NCI-H1436 (cell line): ENCODE results near the gene GTF3C1.
"Not testable (repeated sequence)": the region's sequence is repeated elsewhere in the genome, so short reads cannot be mapped to it uniquely, and the experiment has no call there.

ENCODE experiments used
- DNase-seq: peaks from one replicate; lab custom pipeline; 2025; lab: John Stamatoyannopoulos, UW

The GTF3C1 gene

DNA sequence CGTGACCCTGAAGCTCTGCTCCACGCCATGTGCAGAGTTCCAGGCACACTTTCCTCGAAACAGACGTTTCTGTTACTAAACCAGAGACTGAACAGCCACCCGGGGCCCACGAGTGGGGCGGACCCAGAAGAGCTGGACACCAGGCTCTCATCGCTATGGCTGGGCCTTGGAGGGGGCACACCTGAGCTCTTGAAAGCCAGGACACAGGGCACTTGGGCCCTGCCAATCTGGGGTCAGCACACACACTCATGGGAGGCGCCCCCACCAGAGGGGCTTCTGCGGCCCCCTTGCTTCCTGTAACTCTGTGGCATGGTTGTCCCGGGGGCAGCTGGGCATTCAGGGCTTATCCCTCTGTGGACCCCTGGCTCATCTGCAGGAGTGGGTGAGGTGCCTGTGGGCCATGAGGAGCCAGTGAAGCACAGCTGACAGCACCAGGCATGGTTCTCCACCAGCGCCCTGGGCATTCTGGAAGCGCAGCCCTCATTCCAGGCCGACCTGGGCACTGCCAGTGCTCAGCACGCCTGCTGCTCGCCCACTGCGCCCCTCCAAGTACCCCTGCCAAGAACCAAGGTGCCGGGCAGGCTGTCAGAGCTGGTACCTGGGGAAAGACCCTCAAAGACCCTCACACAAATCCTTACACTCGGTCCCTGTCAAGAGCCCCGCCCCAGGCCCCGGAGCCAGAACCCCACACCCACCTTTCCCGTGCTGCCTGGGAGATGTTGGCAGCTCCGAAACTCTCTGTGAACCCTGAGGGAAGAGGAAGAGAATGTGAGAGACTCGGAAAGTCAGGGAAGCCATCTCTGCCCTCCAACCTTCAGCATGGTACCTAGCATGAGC is 86.6 kb downstream of the GTF3C1 start:
- DNase-seq: no peak

DNA sequence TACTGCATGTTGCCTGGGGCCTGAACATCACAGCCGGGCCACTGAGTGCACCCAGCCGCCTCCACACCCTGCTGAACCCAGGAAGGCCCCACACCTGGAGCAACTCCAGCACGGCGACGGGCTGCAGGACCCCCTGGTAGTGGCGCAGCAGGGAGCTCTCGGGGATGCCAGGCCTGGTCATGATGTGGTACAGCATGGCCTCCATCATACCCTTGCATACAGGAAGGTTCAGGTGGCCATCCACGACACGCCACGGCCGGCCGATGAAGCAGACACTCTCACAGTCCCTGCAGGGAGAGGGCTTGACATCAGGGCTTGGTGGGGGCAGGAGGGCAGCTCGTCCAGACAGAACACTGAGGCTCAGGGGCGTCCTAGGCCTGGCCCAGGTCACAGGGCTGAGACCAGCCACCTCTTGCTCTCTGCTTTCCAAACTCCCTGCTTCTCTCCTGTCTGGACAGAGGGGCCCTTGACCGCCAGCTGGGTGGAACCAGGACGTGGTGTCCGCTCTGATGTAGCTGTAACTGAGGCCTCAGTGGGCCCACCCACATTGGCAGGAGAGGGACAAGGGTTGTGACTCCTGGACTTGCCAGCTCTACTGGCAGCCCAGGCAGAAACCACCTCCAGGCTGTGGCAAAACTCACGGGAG is 87.4 kb downstream of the GTF3C1 start:
- no peak for DNase-seq

DNA sequence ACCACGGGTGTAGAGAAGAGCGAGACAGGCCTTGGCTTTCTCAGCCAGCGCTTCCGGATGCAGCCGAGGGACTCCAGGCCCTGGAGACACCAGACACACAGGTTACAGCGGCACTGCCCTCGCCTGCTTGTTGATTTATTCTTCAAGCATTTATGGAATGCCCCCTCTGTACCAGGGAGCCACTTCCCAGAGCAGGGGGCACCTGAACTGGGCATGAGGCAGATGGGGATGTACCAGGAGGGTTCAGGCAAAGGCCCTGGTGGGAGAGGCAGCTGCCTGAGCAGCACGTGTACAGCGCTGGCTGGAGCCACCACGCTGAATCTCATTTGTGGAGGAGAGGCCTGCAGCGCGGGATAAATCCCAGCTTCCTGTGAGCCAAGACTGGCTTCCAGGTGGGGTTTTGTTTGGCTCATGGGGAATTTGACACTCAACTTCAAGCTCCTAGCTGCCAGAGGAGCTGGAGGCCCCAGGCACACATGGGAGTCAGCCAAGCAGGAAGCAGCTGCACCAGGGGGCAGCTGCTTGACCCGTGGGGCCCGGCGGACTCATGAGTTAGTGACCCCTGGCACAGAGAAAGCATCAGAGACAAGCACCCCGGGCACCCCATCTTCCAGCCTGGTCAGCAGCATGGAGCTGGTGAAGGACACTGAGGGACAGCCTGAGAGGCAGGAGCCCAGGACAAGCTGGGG is 88.1 kb downstream of the GTF3C1 start:
- DNase-seq: no peak

DNA sequence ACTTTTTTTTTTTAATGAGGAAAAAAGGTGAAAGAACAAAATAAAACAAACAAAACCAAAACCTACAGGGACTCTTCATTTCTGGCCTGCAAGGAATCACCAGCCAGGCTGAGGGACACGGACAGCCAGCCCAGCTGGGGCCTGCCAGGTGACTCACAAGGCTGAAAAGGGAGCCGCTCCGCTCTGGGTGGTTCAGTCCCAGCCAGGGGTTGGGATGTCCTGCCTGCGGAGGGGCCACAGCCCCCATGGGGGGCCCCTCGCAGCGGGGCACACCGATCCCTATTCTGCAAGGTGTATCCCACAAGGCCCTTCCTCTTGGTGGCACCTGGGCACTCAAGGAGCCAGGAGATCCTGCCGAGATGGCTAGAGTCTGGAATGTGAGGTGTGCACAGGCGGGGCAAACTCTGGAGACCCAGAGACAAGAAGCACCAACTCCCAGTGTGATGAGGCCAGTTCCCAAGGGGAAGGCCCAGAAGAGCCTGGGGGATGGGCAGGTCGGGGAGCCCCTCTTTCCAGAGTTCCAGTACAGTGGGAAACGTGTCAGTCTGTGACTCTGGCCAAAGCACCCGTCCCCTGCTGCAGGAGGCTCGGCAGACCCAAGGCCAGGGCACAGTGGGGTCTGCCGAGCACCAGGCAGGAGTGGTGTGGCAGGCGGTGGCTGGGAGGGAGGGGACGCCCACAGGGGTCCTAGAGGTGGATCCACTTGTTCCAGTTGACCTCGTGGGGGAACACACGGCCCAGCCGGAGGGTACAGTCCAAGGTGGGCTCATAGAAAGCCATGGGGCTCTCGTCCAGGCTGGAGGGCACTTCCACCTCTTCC is 88.8 kb downstream of the GTF3C1 start:
- no peak for DNase-seq

DNA sequence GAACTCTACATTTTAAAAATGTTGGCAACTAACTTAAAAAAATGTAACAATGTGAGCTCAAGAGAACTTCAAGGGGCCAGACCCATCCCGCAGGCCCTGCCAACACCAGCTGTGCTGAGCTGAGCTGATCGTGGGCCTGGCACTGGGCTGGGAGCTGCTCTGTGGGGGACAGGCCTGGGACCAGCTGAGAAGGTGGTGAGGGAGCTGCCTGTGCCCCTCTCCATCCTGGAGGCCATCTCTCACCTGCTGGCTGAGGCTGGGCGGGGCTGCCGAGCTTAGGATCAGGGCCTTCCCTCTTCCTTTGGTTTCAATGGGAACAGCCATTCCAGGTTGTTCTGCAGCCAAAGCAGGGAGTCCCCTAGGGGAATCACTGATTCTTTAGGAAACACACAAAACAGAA is 89.5 kb downstream of the GTF3C1 start:
- no peak for DNase-seq

DNA sequence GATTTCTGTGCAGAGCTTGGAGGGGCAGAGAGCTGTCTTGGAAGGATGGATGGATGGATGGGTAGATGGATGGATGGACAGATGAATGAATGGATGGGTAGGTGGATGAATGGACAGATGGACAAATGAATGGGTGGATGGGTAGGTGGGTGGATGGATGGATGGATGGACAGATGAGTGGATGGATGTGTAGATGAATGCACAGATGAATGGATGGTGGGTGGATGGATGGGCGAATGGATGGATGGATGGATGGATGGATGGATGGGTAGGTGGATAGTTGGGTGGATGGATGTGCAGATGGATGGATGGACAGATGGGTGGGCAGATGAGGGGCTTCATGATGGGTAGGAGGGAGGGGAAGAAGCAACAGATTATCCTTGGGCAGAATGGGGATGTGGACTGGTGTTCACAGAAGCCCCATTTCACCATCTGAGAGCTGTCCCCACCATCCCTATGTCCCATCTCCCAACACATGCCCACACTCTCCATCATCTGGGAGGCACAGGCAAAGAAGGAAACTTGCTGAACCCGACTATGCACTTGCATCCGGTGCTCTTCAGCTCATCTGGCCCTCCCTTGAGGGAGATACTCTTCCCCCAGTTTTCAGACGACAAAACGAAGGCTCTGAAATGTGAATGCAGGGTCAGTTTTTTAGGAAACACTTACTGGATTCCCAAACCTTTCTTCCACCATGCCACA is 90.6 kb downstream of the GTF3C1 start:
- DNase-seq: no peak

DNA sequence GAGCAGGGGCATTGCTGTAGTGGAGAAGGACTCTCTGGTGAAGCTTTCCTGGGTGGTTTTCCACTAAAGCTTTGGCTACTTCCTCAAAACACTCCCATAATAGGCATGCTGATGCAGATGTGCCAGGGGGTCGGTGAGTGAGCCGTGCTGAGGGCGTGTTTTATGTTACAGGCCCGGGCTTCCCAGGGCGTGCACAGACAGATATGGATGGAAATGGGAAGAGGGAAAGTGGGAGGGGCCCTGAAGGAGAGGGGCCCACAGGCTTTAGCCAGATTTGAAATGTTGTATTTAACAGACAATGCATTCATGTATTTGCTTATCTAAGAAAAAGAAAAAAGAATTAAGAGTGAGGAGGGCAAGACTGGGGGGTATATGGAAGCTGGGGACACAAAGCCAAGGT is 91.5 kb downstream of the GTF3C1 start:
- DNase-seq: no peak

DNA sequence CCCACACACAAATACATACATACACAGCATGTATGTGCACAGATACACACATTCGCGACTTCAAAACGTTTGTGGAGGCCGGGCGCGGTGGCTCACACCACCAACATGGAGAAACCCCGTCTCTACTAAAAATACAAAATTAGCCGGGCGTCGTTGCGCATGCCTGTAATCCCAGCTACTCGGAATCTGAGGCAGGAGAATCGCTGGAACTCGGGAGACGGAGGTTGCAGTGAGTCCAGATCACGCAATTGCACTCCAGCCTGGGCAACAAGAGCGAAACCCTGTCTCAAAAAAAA is 92.2 kb downstream of the GTF3C1 start:
- not testable (repeated sequence) for DNase-seq

DNA sequence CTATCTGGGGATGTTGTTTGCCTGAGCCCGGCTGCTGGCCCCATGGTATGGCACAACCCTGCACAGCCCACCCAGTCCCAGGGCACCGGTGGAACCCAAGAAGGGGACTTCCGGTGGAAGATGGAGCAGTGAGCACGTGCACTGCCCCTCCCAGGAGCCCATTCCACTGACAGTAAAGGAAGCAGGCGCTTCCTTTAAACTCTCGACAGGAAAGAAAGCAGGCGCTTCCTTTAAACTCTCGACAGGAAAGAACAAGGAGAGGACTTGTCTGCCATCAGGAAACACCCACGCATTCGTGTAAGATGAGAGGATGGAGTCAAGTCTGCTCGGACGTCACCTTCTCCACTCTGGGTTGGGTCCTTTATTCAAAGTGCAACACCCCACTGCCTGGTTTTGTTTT is 94.0 kb downstream of the GTF3C1 start:
- DNase-seq: no peak

DNA sequence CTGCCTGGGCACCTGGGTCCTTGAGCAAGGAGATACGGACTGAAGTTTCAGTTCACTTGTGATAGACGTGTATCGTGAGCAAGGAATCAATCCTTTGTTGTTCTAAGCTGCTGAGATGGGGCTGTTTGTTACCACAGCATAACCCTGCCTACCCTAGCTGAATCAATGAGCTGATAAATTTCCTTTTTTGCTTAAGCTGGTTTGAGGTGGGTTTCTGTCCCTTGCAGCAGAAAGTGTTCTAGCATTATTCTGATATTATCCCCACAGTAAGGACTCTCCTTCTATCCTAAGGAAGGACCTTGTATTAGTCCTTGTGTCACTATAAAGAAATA is 96.3 kb downstream of the GTF3C1 start:
- no peak for DNase-seq

DNA sequence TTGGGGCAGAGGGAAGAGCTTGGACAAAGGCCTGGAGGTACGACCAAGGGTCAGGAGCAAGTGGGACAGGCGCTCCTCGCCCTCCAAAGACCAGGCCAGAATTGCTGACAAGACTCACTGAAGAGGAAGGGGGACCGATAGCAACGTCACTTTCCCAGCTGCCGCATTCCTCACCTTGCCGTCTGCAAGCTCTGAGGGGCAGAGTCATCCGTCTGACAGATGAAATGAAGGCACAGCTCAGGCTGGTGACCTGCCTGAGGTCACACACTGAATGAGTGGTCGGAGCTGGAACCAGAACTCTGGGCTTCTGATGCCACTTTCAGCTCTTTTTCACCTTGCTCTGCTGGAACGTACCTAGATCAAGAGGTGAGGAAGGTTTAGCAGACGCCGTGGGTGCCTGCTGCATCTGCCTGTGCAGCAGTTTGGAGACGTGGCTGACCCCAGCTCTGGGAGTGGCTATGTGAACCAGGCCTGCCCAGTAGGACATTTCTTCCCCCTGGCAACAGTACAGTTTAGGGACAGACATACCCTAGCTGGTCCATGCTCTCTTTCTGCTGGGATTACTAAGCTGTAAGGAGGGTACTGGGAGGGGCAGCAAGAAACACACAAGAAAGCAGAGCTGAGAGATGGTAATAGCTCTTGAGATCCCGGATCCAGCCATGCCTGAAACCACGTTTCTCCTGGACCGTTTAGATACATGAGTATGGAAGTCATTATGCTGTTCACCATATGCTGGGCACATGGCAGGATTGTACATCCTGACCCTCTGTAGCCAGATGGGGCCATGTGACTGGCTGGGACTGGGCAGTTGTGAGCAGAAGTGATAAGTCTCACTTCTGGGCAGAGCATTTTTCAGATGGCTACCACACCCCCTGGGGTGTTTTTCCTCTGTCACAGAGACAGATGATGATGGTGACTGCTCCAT is 96.9 kb downstream of the GTF3C1 start:
- DNase-seq: no peak

DNA sequence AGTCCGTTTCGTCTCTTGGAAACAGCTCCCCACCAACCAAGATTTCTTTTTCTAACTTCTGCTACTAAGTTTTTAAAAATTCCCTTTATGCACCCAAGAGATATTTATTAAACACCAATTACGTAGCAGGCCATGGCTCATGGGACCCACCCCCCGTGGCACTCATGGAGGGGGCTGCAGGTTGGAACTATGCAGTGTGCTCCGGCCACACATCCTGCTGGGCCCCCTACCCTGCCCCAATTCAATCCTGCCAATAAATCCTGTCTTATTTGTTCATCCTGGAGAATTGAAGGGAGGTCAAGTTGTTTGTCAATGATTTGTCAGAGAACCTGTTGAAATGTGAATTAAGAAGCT is 99.5 kb downstream of the GTF3C1 start:
- no peak for DNase-seq

DNA sequence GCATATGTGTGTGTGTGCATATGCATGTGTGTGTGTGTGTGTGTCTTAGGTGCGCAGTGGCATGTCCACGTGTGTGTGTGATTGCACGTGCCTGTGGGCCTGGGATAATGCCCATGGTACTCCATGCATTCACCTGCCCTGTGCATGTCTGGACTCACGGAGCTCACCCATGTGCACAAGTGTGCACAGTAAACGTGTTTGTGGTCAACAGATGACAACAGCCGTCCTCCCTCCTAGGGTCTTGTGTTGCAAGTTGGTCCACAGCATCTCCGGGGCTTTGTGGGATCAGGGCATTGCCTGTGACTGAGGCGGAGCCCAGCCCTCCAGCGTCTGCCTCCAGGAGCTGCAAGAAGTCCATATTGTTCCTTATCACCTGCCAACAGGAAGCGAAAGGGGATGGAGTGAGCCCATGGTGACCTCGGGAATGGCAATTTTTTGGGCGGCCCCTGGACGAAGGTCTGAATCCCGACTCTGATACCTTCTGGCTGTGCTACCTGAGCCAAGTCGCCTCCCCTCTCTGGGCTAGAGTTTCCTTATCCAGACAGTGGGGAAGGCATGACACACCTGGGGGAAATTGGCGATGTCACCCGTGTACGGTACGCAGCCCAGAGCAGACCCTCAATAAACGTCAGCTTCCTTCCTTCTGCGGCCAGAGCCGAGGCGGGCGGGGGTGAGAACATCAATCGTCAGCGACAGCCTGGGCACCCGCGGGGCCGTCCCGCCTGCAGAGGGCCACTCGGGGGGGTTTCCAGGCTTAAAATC is 100.1 kb downstream of the GTF3C1 start:
- no peak for DNase-seq

DNA sequence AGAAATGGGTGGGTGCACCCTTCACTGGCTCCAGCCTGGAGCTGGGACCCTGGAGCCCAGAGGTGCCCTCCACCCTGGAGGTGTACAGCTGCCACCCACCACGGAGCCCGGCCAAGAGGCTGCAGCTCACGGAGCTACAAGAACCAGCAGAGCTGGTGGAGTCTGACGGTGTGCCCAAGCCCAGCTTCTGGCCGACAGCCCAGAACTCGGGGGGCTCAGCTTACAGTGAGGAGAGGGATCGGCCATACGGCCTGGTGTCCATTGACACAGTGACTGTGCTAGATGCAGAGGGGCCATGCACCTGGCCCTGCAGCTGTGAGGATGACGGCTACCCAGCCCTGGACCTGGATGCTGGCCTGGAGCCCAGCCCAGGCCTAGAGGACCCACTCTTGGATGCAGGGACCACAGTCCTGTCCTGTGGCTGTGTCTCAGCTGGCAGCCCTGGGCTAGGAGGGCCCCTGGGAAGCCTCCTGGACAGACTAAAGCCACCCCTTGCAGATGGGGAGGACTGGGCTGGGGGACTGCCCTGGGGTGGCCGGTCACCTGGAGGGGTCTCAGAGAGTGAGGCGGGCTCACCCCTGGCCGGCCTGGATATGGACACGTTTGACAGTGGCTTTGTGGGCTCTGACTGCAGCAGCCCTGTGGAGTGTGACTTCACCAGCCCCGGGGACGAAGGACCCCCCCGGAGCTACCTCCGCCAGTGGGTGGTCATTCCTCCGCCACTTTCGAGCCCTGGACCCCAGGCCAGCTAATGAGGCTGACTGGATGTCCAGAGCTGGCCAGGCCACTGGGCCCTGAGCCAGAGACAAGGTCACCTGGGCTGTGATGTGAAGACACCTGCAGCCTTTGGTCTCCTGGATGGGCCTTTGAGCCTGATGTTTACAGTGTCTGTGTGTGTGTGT is 100.9 kb downstream of the GTF3C1 start:
- no peak for DNase-seq

DNA sequence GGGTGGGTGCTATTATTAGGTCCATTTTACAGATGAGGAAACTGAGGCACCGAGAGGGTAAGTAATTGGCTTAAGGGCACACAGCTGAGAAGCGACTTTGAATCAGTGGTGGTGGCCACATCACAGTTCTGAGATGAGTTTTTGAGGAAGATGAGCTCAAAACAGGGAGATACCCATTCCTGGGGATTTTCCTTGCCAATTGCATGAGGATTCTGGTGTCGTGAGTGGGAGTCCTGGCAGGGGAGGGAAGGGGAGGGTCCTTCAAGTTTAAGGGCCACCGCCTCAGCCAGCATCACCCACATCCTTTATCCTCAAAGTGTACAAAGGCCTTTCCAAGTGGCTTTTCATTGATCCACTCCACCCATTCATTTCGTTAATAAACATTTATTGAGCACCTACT is 102.4 kb downstream of the GTF3C1 start:
- no peak for DNase-seq

DNA sequence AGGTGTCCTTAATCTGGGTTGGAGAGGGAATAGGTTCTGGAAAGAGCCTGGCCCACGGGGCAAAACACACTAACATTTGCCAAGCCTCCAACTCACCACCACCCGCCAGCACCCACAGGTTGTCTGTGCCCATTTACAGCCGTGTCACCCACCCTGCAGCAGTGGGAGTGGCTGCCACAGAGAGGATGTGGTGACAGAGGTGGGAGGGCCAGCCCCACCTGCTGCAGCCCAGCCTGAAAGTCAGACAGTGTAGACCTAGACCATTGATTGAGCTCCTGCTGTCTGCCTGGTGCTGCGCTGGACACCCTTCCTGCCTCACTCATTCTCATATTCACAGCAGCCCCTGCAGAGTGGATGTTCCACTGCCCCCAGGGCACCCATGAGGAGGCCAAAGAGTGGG is 103.0 kb downstream of the GTF3C1 start:
- DNase-seq: no peak

DNA sequence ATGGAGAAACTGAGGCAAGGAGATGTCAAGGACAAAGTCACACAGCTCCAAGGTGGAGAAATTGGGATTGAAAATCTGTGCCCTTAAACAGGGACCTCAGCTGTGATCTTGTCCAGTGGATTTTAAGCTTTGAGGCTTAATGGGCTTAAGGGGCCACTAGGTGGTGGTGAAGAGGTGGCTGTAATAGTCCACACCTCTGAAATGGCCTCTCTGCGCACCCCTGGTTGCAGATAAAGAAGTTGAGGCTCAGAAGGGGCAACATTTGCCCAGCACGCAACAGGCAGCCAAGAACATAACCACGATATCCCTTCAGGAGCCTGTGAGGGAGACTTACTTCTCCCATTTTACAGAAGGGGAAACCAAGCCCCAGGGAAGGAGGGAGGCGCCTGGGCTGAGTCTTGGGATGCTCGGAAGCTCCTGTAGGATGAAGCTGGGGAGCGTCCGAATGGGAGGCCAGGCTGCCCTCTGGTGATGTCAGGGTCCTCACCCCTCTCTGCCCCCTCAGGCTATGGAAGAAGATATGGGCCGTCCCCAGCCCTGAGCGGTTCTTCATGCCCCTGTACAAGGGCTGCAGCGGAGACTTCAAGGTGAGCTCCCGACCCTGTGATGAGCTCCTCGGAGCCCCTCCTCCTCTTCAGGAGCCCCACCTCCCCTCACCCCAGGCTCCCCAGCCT is 104.1 kb downstream of the GTF3C1 start:
- DNase-seq: no peak

DNA sequence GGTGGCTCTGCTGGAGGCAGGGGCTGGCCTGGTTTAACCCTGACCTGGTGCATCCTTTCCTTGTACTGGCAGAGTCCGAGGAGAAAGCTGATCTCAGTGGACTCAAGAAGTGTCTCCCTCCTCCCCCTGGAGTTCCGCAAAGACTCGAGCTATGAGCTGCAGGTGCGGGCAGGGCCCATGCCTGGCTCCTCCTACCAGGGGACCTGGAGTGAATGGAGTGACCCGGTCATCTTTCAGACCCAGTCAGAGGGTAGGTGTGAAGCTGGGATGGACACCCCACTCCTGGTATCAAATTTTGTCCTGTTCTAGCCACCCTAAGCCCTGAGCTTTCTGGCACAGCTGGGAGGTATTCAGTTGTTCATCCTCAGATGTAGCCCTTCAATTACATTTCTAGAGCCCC is 105.2 kb downstream of the GTF3C1 start:
- no peak for DNase-seq

DNA sequence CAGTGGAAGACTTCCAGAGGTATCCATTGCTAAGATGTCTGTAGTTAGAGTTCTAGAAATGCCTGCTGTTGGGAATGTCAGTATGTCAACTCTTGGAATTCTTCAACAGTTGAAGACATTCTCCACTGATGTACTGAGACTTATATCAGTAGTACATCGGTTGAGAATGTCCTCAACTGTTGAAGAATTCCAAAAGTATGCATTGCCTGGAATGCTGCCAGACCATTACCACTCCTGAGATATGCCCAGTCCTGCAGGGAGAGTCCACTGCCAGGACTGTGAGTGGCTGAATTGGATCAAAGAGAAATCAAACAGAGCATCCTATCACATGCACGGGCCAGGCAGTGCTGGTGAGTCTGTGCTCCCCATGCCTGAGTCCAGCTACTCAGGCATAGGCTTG is 105.7 kb downstream of the GTF3C1 start:
- no peak for DNase-seq
